Measurements from ENCODE around the gene XRCC6.

- no peak for TF ChIP-seq NR2C2 (CRISPR knock-in tag; IDR thresholded peaks at IDR 0.05)
- no peak for TF ChIP-seq USF1 (CRISPR knock-in tag; IDR thresholded peaks at IDR 0.05)
- TF ChIP-seq JUN (CRISPR knock-in tag; IDR thresholded peaks at IDR 0.05) = no peak
- no peak for TF ChIP-seq CTCF (IDR thresholded peaks at IDR 0.05)
- TF ChIP-seq HMGXB4 (CRISPR knock-in tag; IDR thresholded peaks at IDR 0.05) = no peak
- no peak for TF ChIP-seq USF2 (CRISPR knock-in tag; IDR thresholded peaks at IDR 0.05)
- TF ChIP-seq ESRRA (CRISPR knock-in tag; IDR thresholded peaks at IDR 0.05; ENCODE audit: borderline replicate concordance) = no peak
- TF ChIP-seq MAX (CRISPR knock-in tag; IDR thresholded peaks at IDR 0.05) = no peak
- TF ChIP-seq ATF3 (CRISPR knock-in tag; conservative IDR thresholded peaks at IDR 0.05) = no peak
- no peak for TF ChIP-seq CREB1 (CRISPR knock-in tag; IDR thresholded peaks at IDR 0.05)
- TF ChIP-seq ZNF317 (CRISPR knock-in tag; IDR thresholded peaks at IDR 0.05; ENCODE audit: borderline replicate concordance, low read depth) = no peak
- TF ChIP-seq ZBTB43 (CRISPR knock-in tag; IDR thresholded peaks at IDR 0.05) = no peak
These were observed 23.0 kb upstream of the XRCC6 start for GRCh38 chr22:41598081-41598480.
